ENCODE results near the gene SFMBT2.

- TF ChIP-seq CTCF (IDR thresholded peaks at IDR 0.05) (no peak), ZFX (IDR thresholded peaks at IDR 0.05; ENCODE audit: borderline replicate concordance) (no peak)
Observed at GRCh38 chr10:7258948-7259523, 151.8 kb downstream of the SFMBT2 start.
